Ovary (tissue), 3 donors: Measurements from ENCODE around the gene AGPAT4.

Experiments
- EP300 ChIP-seq: sonication (generic); formaldehyde crosslinking; IDR thresholded peaks from one replicate; pipeline ENCODE4 v1.6.1; 2017; ENCODE audit warnings: antibody characterized with exemption
- POLR2A ChIP-seq: fragments of 450-650 bp; IDR thresholded peaks from one replicate; pipeline ENCODE4 v1.6.1; 2017; ENCODE audit warnings: antibody characterized with exemption, mild to moderate bottlenecking, moderate library complexity
- TF ChIP-seq, protein P1 (sequence below), 3 donors: fragments of 450-650 bp in 2 of 3; fragments of 200-600 bp in 1 of 3; IDR thresholded peaks; one replicate each; pipeline versions ENCODE4 v1.5.1 to v1.8.0; 2016 to 2022; ENCODE audit warnings: antibody characterized with exemption in 3 of 3, mild to moderate bottlenecking in 1 of 3
- donor health status: DM: no; HTN: no; CAD: no.

DNA sequence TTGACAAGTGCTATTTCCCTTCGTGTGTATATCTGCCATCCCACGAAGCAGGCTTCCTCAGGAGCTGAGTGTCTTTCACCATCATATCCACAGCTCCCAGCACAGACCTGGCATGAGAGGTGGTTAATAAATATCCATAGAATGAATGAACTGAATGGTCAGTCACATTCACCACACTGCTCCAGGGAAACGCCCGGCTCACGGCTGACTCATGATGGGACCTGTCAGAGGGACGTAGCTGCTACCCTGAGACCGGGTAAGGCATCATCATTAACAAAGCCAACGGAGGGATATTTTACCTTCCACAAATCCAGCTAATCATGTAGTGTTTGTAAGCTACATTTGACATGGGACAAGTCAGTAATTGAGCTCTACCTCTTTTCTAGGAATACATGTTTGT is 12.5 kb downstream of the AGPAT4 start:
- TF ChIP-seq, protein P1, sequence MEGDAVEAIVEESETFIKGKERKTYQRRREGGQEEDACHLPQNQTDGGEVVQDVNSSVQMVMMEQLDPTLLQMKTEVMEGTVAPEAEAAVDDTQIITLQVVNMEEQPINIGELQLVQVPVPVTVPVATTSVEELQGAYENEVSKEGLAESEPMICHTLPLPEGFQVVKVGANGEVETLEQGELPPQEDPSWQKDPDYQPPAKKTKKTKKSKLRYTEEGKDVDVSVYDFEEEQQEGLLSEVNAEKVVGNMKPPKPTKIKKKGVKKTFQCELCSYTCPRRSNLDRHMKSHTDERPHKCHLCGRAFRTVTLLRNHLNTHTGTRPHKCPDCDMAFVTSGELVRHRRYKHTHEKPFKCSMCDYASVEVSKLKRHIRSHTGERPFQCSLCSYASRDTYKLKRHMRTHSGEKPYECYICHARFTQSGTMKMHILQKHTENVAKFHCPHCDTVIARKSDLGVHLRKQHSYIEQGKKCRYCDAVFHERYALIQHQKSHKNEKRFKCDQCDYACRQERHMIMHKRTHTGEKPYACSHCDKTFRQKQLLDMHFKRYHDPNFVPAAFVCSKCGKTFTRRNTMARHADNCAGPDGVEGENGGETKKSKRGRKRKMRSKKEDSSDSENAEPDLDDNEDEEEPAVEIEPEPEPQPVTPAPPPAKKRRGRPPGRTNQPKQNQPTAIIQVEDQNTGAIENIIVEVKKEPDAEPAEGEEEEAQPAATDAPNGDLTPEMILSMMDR (IDR thresholded peaks at IDR 0.05): no peak
- TF ChIP-seq POLR2A (no peak), EP300 (no peak)
